Measurements from ENCODE around the gene SLC16A13.
"Not testable (repeated sequence)": the region's sequence is repeated elsewhere in the genome, so short reads cannot be mapped to it uniquely, and the experiment has no call there.

Gene SLC16A13

DNA sequence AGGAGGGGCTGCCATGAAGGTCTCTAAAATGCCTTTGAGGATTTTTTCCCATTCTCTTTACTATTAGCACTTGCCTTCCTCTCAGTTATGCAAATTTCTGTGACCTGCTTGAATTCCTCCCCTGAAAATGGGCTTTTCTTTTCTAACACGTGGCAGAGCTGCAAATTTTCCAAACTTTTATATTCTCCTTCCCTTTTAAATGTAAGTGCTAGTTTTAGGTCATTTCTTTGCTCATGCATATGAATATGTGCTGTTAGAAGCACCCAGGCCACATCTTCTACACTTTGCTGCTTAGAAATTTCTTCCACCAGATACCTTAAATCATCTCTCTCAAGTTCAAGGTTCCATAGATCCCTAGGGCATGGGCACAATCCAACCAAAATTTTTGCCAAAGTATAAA, 32.5 kb downstream of the SLC16A13 start:
- DNase-seq = no peak

- DNase-seq = no peak
These were observed 34.9 kb downstream of the SLC16A13 start for GRCh38 chr17:7070712-7071111.

GRCh38 chr17:7072406-7072805, 36.6 kb downstream of the SLC16A13 start:
- no peak for DNase-seq

GRCh38 chr17:7074931-7075330, 39.1 kb downstream of the SLC16A13 start:
- no peak for DNase-seq

- no peak for DNase-seq
These were observed 42.2 kb downstream of the SLC16A13 start for GRCh38 chr17:7077911-7078546.

GRCh38 chr17:7078711-7079110, 42.9 kb downstream of the SLC16A13 start:
- no peak for DNase-seq

- DNase-seq = no peak
These were observed 44.0 kb downstream of the SLC16A13 start, which contains the start of gene CLEC10A for GRCh38 chr17:7079581-7080455. Gene CLEC10A (minus strand): TSS chr17:7080251. CDS start chr17:7078812, 1,439 bp downstream.

GRCh38 chr17:7080456-7081041, 44.7 kb downstream of the SLC16A13 start:
- no peak for DNase-seq

DNA sequence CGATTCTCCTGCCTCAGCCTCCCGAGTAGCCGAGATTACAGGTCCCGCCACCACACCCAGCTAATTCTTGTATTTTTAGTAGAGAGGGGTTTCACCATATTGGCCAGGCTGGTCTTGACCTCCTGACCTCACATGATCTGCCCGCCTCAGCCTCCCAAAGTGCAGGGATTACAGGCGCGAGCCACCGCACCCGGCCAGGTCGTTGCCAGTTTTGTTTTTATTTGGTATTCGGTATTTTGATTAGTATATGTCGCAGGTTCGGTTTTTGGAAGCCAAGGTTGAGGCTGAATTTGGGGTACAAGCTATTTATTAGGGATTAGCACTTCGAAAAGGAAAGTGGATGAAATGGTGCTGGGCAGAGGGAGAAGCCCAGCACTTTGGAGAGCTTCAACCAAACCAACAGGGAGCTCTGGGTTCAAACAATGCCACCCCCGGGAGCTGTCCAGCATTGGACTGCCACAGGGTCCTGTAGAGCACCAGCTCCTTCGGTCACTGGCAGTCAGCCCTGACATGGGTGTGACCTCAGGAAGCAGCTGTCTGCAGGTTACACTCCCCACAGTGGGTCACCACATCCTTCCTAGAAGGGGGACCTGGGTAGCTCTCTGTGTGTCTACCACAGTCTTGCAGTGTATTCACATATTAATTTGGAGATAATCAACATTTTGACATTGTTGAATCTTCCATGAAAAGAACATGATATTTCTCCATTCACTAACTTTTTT, 45.7 kb downstream of the SLC16A13 start:
- no peak for DNase-seq

DNA sequence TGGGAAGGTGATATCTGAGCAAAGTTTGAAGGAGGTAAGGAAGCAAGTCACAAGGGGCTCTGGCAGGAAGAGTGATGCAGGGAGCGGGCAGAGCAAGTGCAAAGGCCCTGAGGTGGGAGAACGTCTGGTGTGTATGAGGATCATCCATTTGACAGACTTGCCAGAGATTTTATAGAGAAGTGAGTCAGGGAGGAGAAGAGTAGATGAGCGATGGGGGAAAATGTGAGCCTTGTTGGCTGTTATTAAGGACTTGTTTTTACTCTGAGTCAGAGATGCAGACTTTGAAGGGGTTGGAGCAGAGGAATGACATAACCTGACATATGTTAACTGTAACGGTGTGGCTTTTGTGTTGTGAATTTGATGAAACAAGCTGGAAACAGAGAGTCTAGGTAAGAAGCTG, 47.8 kb downstream of the SLC16A13 start:
- no peak for DNase-seq

GRCh38 chr17:7084088-7084487, 48.3 kb downstream of the SLC16A13 start:
- no peak for DNase-seq

- DNase-seq = not testable (repeated sequence)
These were observed 52.6 kb downstream of the SLC16A13 start for GRCh38 chr17:7088442-7088841.

GRCh38 chr17:7089570-7089969, 53.8 kb downstream of the SLC16A13 start:
- DNase-seq = not testable (repeated sequence)
